WTC11 (cell line): ENCODE results near the gene MAP7D2.

ENCODE experiments used
- FOXP1 ChIP-seq: sonication (generic); formaldehyde crosslinking; IDR thresholded peaks from 2 replicates; pipeline ENCODE4 v1.8.0; 2022; ENCODE audit warnings: missing genetic modification reagents, mild to moderate bottlenecking, moderate library complexity, borderline replicate concordance
- GABPB1 ChIP-seq: sonication (generic); formaldehyde crosslinking; IDR thresholded peaks from 2 replicates; pipeline ENCODE4 v1.8.1; 2023; ENCODE audit warnings: mild to moderate bottlenecking, missing genetic modification reagents
- HMGXB4 ChIP-seq: sonication (generic); formaldehyde crosslinking; IDR thresholded peaks from 2 replicates; pipeline ENCODE4 v1.8.1; 2023; ENCODE audit warnings: mild to moderate bottlenecking, moderate library complexity, missing genetic modification reagents
- MXD4 ChIP-seq: fragments of 250-450 bp; sonication (Bioruptor Pico); IDR thresholded peaks from 2 replicates; pipeline ENCODE4 v1.8.0; 2021; ENCODE audit warnings: mild to moderate bottlenecking, moderate library complexity, borderline replicate concordance
- NR3C1 ChIP-seq: sonication (generic); formaldehyde crosslinking; conservative IDR thresholded peaks from 2 replicates; pipeline ENCODE4 v1.8.1; 2023; ENCODE audit warnings: low read depth, mild to moderate bottlenecking, missing genetic modification reagents
- SP1 ChIP-seq: sonication (generic); formaldehyde crosslinking; conservative IDR thresholded peaks from 2 replicates; pipeline ENCODE4 v1.8.1; 2022; ENCODE audit warnings: missing genetic modification reagents
- TEAD4 ChIP-seq: sonication (generic); formaldehyde crosslinking; IDR thresholded peaks from 2 replicates; pipeline ENCODE4 v1.8.0; 2022; ENCODE audit warnings: mild to moderate bottlenecking, missing genetic modification reagents
- ZBTB21 ChIP-seq: sonication (generic); formaldehyde crosslinking; IDR thresholded peaks from 2 replicates; pipeline ENCODE4 v1.8.1; 2023; ENCODE audit warnings: mild to moderate bottlenecking, missing genetic modification reagents, borderline replicate concordance
- ZBTB43 ChIP-seq: sonication (generic); formaldehyde crosslinking; IDR thresholded peaks from 2 replicates; pipeline ENCODE4 v1.8.1; 2023; ENCODE audit warnings: mild to moderate bottlenecking, missing genetic modification reagents
- TF ChIP-seq, protein P1 (sequence below): fragments of 200-600 bp; IDR thresholded peaks from 2 replicates; pipeline ENCODE4 v1.8.0; 2022; ENCODE audit warnings: antibody characterized with exemption
- TF ChIP-seq, protein P2 (sequence below): fragments of 250-450 bp; sonication (Bioruptor Pico); IDR thresholded peaks from 2 replicates; pipeline ENCODE4 v2.1.2; 2022; ENCODE audit warnings: mild to moderate bottlenecking, moderate library complexity
- TF ChIP-seq, protein P3 (sequence below): fragments of 250-450 bp; sonication (Bioruptor Pico); IDR thresholded peaks from 2 replicates; pipeline ENCODE4 v1.9.0; 2021; ENCODE audit warnings: mild to moderate bottlenecking
- TF ChIP-seq, protein P4 (sequence below): sonication (generic); formaldehyde crosslinking; conservative IDR thresholded peaks from 2 replicates; pipeline ENCODE4 v1.8.1; 2022; ENCODE audit warnings: mild to moderate bottlenecking, missing genetic modification reagents
- TF ChIP-seq, protein P5 (sequence below): sonication (generic); formaldehyde crosslinking; IDR thresholded peaks from 2 replicates; pipeline ENCODE4 v1.8.1; 2022; ENCODE audit warnings: low read depth, mild to moderate bottlenecking, moderate library complexity, missing genetic modification reagents, borderline replicate concordance

GRCh38 chrX:19975845-19976244 lies 140.9 kb downstream of the MAP7D2 start:
- TF ChIP-seq, protein P1, sequence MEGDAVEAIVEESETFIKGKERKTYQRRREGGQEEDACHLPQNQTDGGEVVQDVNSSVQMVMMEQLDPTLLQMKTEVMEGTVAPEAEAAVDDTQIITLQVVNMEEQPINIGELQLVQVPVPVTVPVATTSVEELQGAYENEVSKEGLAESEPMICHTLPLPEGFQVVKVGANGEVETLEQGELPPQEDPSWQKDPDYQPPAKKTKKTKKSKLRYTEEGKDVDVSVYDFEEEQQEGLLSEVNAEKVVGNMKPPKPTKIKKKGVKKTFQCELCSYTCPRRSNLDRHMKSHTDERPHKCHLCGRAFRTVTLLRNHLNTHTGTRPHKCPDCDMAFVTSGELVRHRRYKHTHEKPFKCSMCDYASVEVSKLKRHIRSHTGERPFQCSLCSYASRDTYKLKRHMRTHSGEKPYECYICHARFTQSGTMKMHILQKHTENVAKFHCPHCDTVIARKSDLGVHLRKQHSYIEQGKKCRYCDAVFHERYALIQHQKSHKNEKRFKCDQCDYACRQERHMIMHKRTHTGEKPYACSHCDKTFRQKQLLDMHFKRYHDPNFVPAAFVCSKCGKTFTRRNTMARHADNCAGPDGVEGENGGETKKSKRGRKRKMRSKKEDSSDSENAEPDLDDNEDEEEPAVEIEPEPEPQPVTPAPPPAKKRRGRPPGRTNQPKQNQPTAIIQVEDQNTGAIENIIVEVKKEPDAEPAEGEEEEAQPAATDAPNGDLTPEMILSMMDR, result no peak
- TF ChIP-seq ZBTB43, result no peak
- no peak for TF ChIP-seq FOXP1 (CRISPR knock-in tag)
- TF ChIP-seq ZBTB21 (CRISPR knock-in tag), result no peak
- TF ChIP-seq, protein P2, sequence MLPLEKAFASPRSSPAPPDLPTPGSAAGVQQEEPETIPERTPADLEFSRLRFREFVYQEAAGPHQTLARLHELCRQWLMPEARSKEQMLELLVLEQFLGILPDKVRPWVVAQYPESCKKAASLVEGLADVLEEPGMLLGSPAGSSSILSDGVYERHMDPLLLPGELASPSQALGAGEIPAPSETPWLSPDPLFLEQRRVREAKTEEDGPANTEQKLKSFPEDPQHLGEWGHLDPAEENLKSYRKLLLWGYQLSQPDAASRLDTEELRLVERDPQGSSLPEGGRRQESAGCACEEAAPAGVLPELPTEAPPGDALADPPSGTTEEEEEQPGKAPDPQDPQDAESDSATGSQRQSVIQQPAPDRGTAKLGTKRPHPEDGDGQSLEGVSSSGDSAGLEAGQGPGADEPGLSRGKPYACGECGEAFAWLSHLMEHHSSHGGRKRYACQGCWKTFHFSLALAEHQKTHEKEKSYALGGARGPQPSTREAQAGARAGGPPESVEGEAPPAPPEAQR (CRISPR knock-in tag), result no peak
- TF ChIP-seq, protein P3, sequence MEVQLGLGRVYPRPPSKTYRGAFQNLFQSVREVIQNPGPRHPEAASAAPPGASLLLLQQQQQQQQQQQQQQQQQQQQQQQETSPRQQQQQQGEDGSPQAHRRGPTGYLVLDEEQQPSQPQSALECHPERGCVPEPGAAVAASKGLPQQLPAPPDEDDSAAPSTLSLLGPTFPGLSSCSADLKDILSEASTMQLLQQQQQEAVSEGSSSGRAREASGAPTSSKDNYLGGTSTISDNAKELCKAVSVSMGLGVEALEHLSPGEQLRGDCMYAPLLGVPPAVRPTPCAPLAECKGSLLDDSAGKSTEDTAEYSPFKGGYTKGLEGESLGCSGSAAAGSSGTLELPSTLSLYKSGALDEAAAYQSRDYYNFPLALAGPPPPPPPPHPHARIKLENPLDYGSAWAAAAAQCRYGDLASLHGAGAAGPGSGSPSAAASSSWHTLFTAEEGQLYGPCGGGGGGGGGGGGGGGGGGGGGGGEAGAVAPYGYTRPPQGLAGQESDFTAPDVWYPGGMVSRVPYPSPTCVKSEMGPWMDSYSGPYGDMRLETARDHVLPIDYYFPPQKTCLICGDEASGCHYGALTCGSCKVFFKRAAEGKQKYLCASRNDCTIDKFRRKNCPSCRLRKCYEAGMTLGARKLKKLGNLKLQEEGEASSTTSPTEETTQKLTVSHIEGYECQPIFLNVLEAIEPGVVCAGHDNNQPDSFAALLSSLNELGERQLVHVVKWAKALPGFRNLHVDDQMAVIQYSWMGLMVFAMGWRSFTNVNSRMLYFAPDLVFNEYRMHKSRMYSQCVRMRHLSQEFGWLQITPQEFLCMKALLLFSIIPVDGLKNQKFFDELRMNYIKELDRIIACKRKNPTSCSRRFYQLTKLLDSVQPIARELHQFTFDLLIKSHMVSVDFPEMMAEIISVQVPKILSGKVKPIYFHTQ (CRISPR knock-in tag), result no peak
- TF ChIP-seq NR3C1 (CRISPR knock-in tag), result no peak
- no peak for TF ChIP-seq GABPB1 (CRISPR knock-in tag)
- no peak for TF ChIP-seq MXD4 (CRISPR knock-in tag)
- no peak for TF ChIP-seq SP1 (CRISPR knock-in tag)
- TF ChIP-seq, protein P4, sequence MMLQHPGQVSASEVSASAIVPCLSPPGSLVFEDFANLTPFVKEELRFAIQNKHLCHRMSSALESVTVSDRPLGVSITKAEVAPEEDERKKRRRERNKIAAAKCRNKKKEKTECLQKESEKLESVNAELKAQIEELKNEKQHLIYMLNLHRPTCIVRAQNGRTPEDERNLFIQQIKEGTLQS, result no peak
- TF ChIP-seq HMGXB4, result no peak
- no peak for TF ChIP-seq TEAD4 (CRISPR knock-in tag)
- TF ChIP-seq, protein P5, sequence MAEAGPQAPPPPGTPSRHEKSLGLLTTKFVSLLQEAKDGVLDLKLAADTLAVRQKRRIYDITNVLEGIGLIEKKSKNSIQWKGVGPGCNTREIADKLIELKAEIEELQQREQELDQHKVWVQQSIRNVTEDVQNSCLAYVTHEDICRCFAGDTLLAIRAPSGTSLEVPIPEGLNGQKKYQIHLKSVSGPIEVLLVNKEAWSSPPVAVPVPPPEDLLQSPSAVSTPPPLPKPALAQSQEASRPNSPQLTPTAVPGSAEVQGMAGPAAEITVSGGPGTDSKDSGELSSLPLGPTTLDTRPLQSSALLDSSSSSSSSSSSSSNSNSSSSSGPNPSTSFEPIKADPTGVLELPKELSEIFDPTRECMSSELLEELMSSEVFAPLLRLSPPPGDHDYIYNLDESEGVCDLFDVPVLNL (CRISPR knock-in tag), result no peak
